ENCODE data around the gene XAB2.

DNA sequence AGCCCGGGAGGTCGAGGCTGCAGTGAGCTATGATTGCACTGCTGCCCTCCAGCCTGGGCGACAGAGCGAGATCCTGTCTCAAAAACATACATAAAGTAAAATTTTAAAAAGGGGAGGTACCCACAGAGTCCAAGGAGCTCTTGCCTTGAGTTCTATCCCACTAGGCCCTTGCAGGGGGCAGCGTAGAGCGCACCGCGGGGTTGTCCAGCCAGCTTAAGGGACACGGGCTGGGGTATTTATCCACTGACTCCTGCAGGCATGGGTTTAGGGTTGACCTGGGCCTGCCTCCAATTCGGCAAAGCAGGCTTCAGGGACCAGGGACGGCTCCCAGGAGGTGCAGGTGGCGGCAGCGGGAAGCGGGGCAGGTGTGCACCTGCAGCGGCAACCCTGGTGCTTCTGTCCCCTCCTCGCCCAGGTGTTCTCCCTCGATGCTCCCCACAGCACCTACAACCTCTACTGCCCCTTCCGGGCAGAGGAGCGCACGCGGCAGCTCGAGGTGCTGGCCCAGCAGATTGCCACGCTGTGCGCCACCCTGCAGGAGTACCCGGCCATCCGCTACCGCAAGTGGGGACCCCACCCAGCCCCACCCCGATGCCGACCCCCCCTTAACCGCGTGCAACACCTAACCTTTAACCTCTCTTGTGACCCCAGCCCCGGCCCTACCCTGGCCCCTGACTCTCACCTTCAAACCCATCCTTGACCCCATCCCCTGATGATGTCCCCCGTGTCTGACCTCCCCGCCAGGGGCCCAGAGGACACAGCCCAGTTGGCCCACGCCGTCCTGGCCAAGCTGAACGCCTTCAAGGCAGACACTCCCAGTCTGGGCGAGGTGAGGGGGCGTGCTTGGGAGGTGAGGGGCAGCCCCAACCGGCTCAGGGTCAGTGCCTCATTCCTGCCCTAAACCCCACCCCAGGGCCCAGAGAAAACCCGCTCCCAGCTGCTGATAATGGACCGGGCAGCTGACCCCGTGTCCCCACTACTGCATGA, 12.2 kb upstream of the XAB2 start:
- TF ChIP-seq EZH2 (IDR thresholded peaks at IDR 0.05; ENCODE audit: borderline replicate concordance) (no peak), EZH2phosphoT487 (IDR thresholded peaks at IDR 0.05; ENCODE audit: low read depth, severe bottlenecking, unreplicated experiment) (no peak)
- TF ChIP-seq, protein P1, sequence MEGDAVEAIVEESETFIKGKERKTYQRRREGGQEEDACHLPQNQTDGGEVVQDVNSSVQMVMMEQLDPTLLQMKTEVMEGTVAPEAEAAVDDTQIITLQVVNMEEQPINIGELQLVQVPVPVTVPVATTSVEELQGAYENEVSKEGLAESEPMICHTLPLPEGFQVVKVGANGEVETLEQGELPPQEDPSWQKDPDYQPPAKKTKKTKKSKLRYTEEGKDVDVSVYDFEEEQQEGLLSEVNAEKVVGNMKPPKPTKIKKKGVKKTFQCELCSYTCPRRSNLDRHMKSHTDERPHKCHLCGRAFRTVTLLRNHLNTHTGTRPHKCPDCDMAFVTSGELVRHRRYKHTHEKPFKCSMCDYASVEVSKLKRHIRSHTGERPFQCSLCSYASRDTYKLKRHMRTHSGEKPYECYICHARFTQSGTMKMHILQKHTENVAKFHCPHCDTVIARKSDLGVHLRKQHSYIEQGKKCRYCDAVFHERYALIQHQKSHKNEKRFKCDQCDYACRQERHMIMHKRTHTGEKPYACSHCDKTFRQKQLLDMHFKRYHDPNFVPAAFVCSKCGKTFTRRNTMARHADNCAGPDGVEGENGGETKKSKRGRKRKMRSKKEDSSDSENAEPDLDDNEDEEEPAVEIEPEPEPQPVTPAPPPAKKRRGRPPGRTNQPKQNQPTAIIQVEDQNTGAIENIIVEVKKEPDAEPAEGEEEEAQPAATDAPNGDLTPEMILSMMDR (IDR thresholded peaks at IDR 0.05; ENCODE audit: poor library complexity) = no peak
